Measurements from ENCODE around the gene ZNF714. TPM values are rescaled to one million over a fixed set of nuclear protein-coding genes. Genes with fewer than 3 reads are reported as not detected.

ZNF714 gene
- total and polyA plus RNA-seq, 9 of the 15 experiments (the other 6 are each of a cell fraction or from before 2014, with no cell fraction given), result 16.2 to 40.8 (median 28.9) TPM

- TF ChIP-seq TRIM28 (IDR thresholded peaks at IDR 0.05) (0 out of 2 replicates have a peak, but pooled peaks have one; percentile 60), RBM25 (IDR thresholded peaks at IDR 0.05; ENCODE audit: low read depth, low read length, severe bottlenecking) (peak; percentile 86), IRF9 (tag; IDR thresholded peaks at IDR 0.05) (no peak), RREB1 (CRISPR knock-in tag; IDR thresholded peaks at IDR 0.05) (no peak), SMARCA5 (IDR thresholded peaks at IDR 0.05) (0 out of 2 replicates have a peak, but pooled peaks have one; percentile 32)
- H3K27ac ChIP-seq (ENCODE audit: extremely low read depth, low read depth, low read length), result no peak overlapping the region
- H3K9me1 ChIP-seq (ENCODE audit: control insufficient read depth, insufficient read depth, low read length), result no peaks in the 10 kb centered on the region
- FAIRE-seq (no peak), DNase-seq (ENCODE audit: extremely low read depth in 1 of 4, low spot score in 3 of 4) (no peak), ATAC-seq (no peak)
- no peaks in the 10 kb centered on the region for H3K9me3 ChIP-seq (replicated peaks; ENCODE audit: control insufficient read depth, insufficient read depth, low read depth, low read length)
- no TSS peak for BruUV-seq (replicated peaks)
- no peak overlapping the region for H3K4me3 ChIP-seq
- H3K27me3 ChIP-seq (ENCODE audit: control insufficient read depth in 2 of 2, insufficient read depth in 2 of 2, low read length in 2 of 2), result no peaks in the 10 kb centered on the region
- intact Hi-C loops (cut with micrococcal nuclease) (no loop called here), in situ Hi-C loops (cut with MboI) (no loop called here)
- CTCF ChIA-PET (ENCODE audit: low intra/inter-chr PET ratio), result no interaction called here
- H3K36me3 ChIP-seq (ENCODE audit: control insufficient read depth, insufficient read depth, low read length), result no peaks in the 10 kb centered on the region; the same call in 2 of the 3 replicates
- no peaks in the 10 kb centered on the region for H3K79me2 ChIP-seq (ENCODE audit: control insufficient read depth, insufficient read depth, low read length)
- H3K4me2 ChIP-seq (ENCODE audit: insufficient read depth, low read length), result no peak overlapping the region
- H4K20me1 ChIP-seq (replicated peaks; ENCODE audit: control insufficient read depth, insufficient read depth, low read length), result no peaks in the 10 kb centered on the region
- no peak overlapping the region for H3K9ac ChIP-seq (ENCODE audit: insufficient read depth in 1 of 2, low read depth in 2 of 2, low read length in 2 of 2)
- no peaks in the 10 kb centered on the region for H3K4me1 ChIP-seq (replicated peaks in 1 of 2; ENCODE audit: control insufficient read depth in 2 of 2, insufficient read depth in 2 of 2, low read length in 2 of 2)
- POLR2A ChIA-PET, result interaction anchor here (1.0 kb wide), 1 partner anchor 20 kb away, joined by 4 read pairs; no protein-coding TSS in a partner anchor
- H2AFZ ChIP-seq (ENCODE audit: low read depth, low read length), result no peak overlapping the region
These were observed 16.7 kb upstream of the ZNF714 start for GRCh38 chr19:21065336-21065735.

Data from K562 (cell line).